GM10847 (cell line): ENCODE data around the gene MPHOSPH6.

Source experiments
- POLR2A ChIP-seq: IDR thresholded peaks from 2 replicates; pipeline ENCODE4 v1.6.1; 2011; ENCODE audit not compliant: insufficient read length; ENCODE audit errors: extremely low read depth

MPHOSPH6 gene

DNA sequence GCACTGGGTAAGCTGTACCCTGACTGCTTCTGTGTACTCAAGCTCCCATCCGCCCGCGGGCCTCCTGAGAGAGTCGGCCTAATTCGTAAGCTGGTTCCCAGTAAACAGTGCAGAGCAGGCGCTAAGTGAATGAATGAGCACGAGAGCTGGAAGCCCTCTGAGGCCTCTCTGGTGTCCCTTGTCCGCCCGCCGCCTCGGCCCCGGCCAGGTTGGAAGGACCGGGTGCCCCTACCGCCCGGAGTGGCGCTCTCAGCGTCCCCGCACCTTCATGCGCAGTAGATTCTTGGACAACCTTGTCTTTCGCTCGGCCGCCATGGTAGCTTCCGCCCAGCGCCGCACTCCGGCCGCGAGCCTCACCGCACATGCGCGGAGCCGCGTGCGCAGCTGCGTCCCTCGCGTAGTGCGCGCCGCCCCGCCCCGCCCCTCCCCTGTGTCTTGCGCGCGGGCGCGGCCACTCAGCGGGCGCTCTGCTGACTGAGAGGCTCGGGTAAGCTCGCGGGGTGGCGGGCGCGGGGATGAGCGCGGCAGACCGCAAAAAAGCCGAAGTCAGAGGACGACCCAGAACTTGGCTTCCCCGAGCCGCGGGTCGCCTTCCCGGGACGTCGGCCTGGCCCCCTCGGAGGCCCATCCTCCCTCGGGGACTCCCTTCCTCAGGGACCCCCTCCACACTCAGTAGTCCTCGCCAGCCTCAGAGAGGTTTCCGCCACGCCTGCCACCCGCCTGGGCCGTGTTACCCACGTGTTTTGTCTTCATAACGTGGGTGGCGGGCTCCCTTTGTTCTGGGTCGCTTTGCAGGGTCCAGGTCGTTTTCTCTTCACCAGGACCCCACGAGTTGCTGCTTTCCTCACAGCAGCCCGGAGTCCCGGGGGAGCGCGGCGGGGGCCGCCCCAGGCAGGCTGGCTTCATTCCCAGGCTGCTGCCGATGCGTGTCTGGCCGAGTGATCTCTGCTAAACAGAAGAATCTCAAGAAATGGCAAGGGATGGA lies at the start of gene MPHOSPH6:
Gene MPHOSPH6 (minus strand): TSS at position 364 of the 985 bp plus-strand sequence. CDS start 49 bp downstream, at position 315.
- TF ChIP-seq POLR2A: peak; percentile 56

DNA sequence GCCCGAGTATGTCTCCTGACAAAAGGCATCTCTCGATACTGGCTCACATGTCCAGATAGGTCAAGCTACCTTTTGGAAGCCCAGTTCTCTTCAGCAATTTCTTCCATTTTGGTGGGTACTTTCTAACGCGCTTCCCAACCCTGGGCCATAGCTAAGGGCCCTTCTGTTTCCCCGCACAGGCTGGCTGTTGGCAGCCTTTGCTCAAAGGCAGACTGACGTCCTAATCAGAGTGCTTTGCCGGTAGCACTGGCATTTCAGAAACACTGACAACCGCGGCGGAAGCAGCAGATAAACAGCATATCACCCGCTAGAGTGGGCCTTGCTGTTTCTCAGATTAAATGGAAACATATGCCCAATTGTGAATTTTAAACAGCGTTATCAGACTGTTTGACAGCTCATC lies 49.3 kb upstream of the MPHOSPH6 start:
- no peak for TF ChIP-seq POLR2A

DNA sequence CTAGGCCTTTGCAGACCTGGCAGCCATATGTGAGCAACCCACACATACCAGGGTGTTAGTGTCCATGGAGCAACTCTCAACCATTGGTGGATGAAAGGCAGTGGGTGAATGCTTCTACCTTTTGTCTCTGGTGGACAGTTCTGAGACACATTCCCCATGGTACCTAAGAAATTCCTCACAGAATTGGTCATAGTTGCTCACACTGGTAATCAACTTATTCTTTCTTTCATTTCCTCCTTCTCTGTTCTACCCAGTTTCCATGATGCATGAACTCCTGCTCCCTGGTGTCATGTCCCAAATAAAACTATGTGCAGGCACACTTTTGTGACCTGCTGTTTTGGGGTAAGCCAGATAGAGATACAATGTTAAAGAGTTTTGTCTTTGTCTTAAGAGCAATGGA lies 33.2 kb upstream of the MPHOSPH6 start:
- no peak for TF ChIP-seq POLR2A

DNA sequence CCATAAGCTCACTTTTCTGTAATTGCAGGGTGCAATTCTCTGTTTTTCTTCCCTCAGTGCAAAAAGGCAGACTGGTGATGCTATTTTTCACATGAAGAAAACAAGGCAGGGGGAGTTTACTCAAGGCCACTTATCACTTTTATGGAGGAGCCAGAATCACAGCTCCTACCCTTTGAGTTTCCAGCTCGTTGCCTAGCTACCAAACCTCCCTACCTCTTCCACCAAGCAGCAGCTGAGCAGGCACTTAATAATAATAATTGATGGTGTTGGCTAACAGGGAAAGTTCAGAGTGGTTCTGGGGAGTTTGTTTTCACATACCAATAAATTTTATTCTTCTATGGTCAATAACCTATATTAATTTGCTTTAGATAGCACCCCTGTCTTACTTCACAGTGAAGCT lies 31.9 kb upstream of the MPHOSPH6 start:
- TF ChIP-seq POLR2A: no peak

GRCh38 chr16:82201351-82201750 lies 31.3 kb upstream of the MPHOSPH6 start:
- no peak for TF ChIP-seq POLR2A

- TF ChIP-seq POLR2A: no peak
Observed at GRCh38 chr16:82199209-82199608, 29.2 kb upstream of the MPHOSPH6 start.

DNA sequence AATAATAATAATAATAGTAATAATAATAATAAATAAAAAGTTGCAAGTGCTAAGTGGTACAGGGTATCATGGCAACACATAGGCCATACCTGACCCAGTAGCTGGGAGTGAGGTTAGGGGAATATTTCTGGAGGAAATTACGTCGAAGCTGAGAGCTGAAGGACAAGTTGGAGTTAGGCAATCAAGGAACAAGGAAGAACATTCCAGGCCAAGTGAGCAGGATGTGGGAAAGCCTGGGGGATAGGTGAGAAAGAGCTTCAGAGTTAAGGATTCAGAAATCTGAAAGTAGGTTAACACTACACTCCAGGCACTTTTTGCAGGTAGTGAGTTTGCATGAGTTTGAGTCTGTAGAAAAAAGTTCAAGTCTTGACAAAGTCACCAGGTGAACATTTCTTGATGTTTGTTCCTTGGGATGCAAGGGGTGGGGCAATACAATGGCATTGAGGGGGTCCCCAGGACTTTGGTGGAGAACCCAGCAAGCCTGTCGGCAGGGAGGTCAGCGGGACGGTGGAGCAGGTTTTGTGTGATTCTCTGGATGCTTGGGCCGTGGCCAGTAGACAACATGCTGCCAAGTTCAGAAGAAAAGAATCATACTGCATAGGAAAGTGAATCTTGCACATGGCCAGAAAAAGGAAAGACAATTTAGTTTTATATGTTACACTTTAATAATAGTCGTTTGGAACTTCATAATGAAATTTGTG lies 27.7 kb upstream of the MPHOSPH6 start:
- no peak for TF ChIP-seq POLR2A

GRCh38 chr16:82195917-82196494 lies 26.0 kb upstream of the MPHOSPH6 start:
- TF ChIP-seq POLR2A: no peak

DNA sequence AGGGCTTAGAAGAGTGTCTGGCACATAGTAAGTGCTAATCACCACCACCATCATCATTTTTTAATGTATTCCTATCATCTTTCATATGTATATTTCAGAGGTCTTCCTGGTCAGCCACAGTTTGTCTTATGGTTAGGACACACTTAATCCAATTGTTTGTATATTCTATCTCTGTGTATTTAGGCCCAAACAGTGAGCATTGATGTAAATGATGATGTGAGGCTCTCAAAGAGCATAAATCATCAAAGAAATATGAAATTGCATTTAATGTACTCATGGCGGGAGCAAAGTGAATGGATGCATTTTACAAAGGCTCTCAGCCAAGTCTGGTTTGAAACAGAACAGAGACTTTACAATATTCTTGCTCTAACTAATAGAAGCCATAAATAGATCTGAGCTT lies 24.1 kb upstream of the MPHOSPH6 start:
- no peak for TF ChIP-seq POLR2A

DNA sequence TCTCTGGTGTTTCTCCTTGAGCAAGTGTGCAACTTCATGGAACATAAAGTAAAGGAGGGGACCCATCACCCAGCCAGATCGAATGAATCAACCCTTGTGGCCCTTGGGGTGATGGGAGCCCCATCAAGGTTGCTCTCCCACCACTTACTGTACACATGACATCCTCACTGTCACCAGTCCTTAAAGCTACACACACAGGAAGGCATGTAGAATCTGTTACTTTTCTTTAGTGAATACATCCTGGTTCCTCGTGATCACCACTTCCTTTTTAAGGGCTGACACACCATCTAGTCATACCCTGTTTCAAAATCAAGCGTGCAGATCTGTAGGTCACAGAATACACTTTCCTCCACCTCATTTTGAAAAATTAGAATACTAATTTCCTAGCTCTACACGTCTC lies 22.6 kb upstream of the MPHOSPH6 start:
- TF ChIP-seq POLR2A: no peak

DNA sequence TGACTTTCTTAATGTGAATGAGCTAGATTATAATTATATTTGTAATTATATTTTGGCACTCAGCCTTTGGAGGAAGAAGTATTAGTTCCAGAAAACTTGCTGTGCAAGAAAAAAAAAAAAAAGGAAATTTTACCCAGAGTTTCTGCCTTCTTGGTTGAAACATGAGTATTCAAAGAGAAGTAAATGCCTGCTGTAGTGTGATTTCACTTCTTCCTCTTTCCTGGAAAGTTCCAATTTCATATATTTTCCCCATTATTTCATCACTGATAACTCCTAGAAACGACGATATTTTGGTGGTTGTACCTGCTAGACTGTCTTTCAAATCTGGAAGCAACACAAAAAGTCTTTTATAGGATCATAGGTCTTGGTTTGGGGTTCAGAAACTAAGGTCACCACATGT lies 20.4 kb upstream of the MPHOSPH6 start:
- no peak for TF ChIP-seq POLR2A

DNA sequence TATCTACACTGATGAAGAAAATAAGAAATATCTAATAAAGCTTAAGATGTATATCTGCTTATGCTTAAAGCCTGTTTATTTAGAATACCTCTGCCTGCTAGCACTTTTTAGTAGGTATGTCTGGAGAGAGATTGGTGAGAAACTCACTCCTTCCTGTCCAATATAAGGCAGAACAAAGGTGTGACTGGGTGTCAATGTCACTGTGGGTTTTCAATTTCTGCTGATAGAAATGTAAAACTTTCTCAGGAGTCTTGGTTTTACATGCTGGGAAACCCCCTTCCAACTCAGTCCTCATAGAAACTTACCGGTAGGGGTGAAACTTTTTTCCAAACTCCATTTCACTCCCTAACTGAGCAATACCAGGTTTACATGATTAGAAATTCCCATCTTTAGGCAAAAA lies 17.8 kb upstream of the MPHOSPH6 start:
- no peak for TF ChIP-seq POLR2A

GRCh38 chr16:82185012-82185411 lies 15.0 kb upstream of the MPHOSPH6 start:
- TF ChIP-seq POLR2A: no peak

DNA sequence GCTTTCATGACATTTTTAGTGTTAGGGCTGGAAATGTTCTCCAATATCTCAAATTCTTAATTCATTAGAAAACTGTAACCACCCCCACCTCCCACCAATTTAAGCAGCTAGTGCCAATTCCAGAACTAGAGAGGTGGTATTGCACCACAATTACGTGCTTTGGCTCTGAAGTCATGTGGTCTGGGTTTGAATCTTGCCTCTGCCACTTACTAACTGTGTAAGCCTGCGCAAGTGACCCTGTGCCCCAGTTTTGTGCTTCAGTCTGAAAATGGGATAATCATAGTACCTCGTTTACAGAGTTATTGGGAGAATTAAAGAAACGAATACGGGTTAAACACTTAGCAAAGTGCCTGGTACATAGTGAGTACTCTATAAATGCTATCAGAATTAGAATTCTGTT lies 14.2 kb upstream of the MPHOSPH6 start:
- TF ChIP-seq POLR2A: no peak

DNA sequence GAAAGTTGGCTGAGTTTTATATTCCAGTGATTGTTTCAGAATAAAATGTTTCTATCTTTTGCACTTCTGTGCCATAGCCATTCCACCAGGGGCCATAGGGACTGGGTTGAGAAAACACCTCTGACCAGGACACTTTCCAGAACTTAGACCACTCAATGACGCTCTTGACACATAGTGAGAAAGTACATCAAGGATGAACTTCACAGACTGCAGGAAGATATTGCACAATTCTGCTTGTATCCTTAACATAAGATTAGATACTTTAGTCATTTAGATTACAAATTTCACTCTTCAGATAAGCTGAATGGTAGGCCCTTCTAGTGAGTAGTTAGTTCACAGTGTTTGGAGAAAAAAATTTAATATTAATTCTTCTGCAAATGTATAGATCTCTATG lies 13.0 kb upstream of the MPHOSPH6 start:
- TF ChIP-seq POLR2A: no peak

DNA sequence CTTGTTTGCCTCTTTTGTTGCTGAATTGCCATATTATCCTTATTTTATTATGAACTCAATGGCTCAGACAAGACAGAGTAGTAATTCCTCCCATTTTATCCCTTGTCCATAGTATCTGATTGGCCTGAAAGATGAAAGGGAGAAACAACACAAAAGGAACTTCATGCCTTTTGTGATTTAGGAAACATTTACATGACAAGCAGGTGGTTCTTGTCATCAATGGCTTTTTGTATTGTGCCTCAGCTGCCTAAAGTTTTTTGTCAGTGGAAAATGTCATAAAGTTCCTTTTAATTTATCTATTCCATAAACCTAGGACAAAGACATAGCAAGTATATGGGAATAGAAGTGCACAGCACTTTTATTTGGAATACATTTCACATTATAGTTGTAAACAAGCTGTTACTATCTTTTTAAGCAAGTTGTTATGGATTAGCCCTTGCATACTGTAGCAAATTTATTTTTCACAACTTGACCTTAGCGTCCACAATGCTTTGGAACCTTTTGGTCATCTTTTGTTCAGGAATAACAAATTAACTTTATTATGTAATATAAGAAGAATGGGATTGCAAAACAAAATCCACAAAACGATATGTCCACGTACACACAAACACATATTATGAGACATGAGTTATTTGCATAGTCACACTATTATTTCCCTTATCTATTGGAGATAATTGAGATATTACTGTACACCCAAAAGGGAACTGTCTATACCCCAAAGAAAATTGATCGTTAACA lies 12.4 kb upstream of the MPHOSPH6 start:
- TF ChIP-seq POLR2A: no peak
